AG10803 (cell line): ENCODE measurements around the gene GPR15.

ENCODE experiments used
- DNase-seq: peaks from one replicate; pipeline ENCODE4 v3.0.0; 2010; ENCODE audit warnings: low read depth
- H3K4me3 ChIP-seq: 2 replicates; pipeline ENCODE4 v1.5.1; 2011; ENCODE audit warnings: mild to moderate bottlenecking, low read length, control low read depth
- TF ChIP-seq, protein P1 (sequence below): conservative IDR thresholded peaks from 2 replicates; pipeline ENCODE4 v1.5.1; 2011; ENCODE audit warnings: mild to moderate bottlenecking, low read length, control low read depth, inconsistent platforms

The GPR15 gene

DNA sequence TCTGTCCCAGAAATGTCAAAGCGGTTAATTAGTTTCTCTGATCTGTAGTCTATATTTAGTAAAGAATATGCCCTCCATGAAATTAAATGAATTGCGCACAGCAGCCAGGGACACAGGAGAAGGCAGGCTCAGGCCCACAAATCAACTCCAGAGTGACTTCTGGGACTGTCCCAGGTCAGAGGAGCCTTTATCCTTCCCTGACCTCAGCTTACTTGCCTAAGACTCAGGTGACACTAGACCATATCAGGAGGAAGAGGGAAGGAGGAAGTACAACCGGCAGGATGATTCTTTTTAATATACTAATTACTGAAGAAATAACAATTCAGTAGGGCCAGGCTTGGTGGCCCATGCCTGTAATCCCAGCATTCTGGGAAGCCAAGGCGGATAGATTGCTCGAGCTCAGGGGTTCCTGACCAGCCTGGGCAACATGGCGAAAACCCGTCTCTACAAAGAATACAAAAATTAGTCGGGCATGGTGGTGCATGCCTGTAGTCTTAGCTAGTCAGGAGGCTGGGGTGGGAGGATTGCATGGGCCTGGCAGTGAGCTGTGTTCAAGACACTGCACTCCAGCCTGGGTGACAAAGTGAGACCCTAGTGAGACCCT is 1.8 kb upstream of the GPR15 start:
- no peak overlapping the region for H3K4me3 ChIP-seq
- DNase-seq: no peak
- TF ChIP-seq, protein P1, sequence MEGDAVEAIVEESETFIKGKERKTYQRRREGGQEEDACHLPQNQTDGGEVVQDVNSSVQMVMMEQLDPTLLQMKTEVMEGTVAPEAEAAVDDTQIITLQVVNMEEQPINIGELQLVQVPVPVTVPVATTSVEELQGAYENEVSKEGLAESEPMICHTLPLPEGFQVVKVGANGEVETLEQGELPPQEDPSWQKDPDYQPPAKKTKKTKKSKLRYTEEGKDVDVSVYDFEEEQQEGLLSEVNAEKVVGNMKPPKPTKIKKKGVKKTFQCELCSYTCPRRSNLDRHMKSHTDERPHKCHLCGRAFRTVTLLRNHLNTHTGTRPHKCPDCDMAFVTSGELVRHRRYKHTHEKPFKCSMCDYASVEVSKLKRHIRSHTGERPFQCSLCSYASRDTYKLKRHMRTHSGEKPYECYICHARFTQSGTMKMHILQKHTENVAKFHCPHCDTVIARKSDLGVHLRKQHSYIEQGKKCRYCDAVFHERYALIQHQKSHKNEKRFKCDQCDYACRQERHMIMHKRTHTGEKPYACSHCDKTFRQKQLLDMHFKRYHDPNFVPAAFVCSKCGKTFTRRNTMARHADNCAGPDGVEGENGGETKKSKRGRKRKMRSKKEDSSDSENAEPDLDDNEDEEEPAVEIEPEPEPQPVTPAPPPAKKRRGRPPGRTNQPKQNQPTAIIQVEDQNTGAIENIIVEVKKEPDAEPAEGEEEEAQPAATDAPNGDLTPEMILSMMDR: no peak

- no peak overlapping the region for H3K4me3 ChIP-seq
- no peak for DNase-seq
- TF ChIP-seq, protein P1: no peak
Observed at GRCh38 chr3:98530676-98531075, 1.1 kb upstream of the GPR15 start.

DNA sequence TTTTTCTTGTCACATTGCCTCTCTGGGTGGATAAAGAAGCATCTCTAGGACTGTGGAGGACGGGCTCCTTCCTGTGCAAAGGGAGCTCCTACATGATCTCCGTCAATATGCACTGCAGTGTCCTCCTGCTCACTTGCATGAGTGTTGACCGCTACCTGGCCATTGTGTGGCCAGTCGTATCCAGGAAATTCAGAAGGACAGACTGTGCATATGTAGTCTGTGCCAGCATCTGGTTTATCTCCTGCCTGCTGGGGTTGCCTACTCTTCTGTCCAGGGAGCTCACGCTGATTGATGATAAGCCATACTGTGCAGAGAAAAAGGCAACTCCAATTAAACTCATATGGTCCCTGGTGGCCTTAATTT is 478 bp downstream of the GPR15 start:
- H3K4me3 ChIP-seq: no peak overlapping the region
- no peak for DNase-seq
- TF ChIP-seq, protein P1: no peak

DNA sequence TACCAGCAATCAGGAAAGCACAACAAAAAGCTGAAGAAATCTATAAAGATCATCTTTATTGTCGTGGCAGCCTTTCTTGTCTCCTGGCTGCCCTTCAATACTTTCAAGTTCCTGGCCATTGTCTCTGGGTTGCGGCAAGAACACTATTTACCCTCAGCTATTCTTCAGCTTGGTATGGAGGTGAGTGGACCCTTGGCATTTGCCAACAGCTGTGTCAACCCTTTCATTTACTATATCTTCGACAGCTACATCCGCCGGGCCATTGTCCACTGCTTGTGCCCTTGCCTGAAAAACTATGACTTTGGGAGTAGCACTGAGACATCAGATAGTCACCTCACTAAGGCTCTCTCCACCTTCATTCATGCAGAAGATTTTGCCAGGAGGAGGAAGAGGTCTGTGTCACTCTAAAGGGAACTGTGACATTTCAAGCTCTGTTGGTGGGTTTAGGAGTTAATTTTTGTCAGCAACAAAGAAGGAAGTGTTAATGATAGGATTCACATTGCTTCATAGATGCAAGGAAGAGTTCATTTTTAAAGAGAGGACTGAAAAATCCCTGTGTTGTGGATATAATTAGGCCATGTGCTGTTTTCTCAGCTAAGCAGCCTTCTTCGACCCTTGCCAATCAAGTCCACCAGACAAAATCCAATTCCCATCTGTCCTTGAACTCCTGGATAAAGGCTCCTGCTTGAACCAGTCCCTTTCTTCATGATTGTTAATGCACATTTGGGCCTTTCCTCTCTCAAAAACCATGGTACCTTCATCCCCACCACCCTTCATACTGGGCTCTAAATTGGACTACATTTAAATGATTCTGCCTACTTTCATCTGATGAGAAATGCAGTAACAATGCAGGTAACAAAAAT is 1.2 kb downstream of the GPR15 start:
- TF ChIP-seq, protein P1: no peak
- no peak for DNase-seq
- no peak overlapping the region for H3K4me3 ChIP-seq

- TF ChIP-seq, protein P1: no peak
- no peak for DNase-seq
- H3K4me3 ChIP-seq: no peak overlapping the region
Observed at GRCh38 chr3:98534168-98534567, 2.4 kb downstream of the GPR15 start.

DNA sequence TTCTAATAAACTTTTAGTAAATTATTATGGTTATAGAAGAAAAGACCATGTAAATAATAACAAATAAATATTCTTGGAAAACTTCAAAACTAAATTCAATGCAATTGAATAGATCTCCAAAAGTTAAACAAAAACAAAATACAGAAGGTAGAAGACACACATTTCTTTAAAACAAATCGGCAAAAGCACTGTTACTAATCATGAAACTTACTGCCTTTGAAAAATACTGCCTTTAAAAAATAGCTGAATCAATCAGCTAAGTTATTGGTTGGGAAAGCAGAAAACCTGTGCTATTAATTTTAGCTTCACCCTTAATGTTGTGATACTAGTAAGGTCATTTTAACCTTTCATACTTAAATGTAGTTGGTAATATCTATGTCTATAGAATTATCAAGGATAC is 3.0 kb downstream of the GPR15 start:
- TF ChIP-seq, protein P1: no peak

More for the DNA sequence above, 3.0 kb downstream of the GPR15 start:
- no peak for DNase-seq
- H3K4me3 ChIP-seq: no peak overlapping the region
